WTC11 (cell line): Measurements from ENCODE around the gene GPX3. TPM values are rescaled to one million over a fixed set of nuclear protein-coding genes. Genes with fewer than 3 reads are reported as not detected.

Experiments used
- ATAC-seq: fragments of 200-7000 bp; cut with Tn5 transposase; 2 replicates; pipeline ENCODE4 v1.10.0; 2021; ENCODE audit warnings: mild to moderate bottlenecking, moderate library complexity
- CTCF ChIA-PET: fragments of 300-600 bp; sonication (Branson Sonifier 250); formaldehyde crosslinking; loops from one replicate; lab custom pipeline; 2021; ENCODE audit warnings: antibody characterized with exemption; lab: Charles Lee
- POLR2A ChIA-PET: fragments of 350-600 bp; sonication (Branson Sonifier 250); formaldehyde crosslinking; loops from one replicate; lab custom pipeline; 2021; ENCODE audit warnings: antibody characterized with exemption; lab: Charles Lee
- DNase-seq: peaks from one replicate; pipeline ENCODE4 v3.0.0; 2021; ENCODE audit warnings: low spot score
- H3K27ac Mint-ChIP-seq: 2 replicates; pipeline ENCODE4 v1.8.0; 2021; ENCODE audit warnings: mixed read lengths
- H3K27me3 Mint-ChIP-seq: 2 replicates; pipeline ENCODE4 v1.8.0; 2021; ENCODE audit warnings: low read depth, mild to moderate bottlenecking, moderate library complexity, mixed read lengths
- H3K36me3 Mint-ChIP-seq: 2 replicates; pipeline ENCODE4 v1.8.0; 2021; ENCODE audit warnings: mixed read lengths
- H3K4me1 Mint-ChIP-seq: 2 replicates; pipeline ENCODE4 v1.8.0; 2022; ENCODE audit warnings: mixed read lengths
- H3K4me3 Mint-ChIP-seq: 2 replicates; pipeline ENCODE4 v1.8.0; 2021; ENCODE audit warnings: mild to moderate bottlenecking, moderate library complexity, mixed read lengths
- H3K9me3 Mint-ChIP-seq: 2 replicates; pipeline ENCODE4 v1.8.0; 2021; ENCODE audit warnings: mixed read lengths
- CREB1 ChIP-seq: sonication (generic); formaldehyde crosslinking; IDR thresholded peaks from 2 replicates; pipeline ENCODE4 v1.8.0; 2023; ENCODE audit warnings: mild to moderate bottlenecking, missing genetic modification reagents
- ESRRA ChIP-seq: sonication (generic); formaldehyde crosslinking; IDR thresholded peaks from 2 replicates; pipeline ENCODE4 v1.8.1; 2022; ENCODE audit warnings: mild to moderate bottlenecking, missing genetic modification reagents, borderline replicate concordance
- GABPB1 ChIP-seq: sonication (generic); formaldehyde crosslinking; IDR thresholded peaks from 2 replicates; pipeline ENCODE4 v1.8.1; 2023; ENCODE audit warnings: mild to moderate bottlenecking, missing genetic modification reagents
- JUN ChIP-seq: sonication (generic); formaldehyde crosslinking; IDR thresholded peaks from 2 replicates; pipeline ENCODE4 v1.8.0; 2023; ENCODE audit warnings: mild to moderate bottlenecking, missing genetic modification reagents
- NFATC4 ChIP-seq: fragments of 250-450 bp; sonication (Bioruptor Pico); IDR thresholded peaks from 2 replicates; pipeline ENCODE4 v1.9.0; 2021; ENCODE audit warnings: mild to moderate bottlenecking
- NFE2L1 ChIP-seq: sonication (generic); formaldehyde crosslinking; IDR thresholded peaks from 2 replicates; pipeline ENCODE4 v1.8.1; 2023; ENCODE audit warnings: missing genetic modification reagents
- NR1H2 ChIP-seq: sonication (generic); formaldehyde crosslinking; IDR thresholded peaks from 2 replicates; pipeline ENCODE4 v1.9.0; 2021; ENCODE audit warnings: mild to moderate bottlenecking, moderate library complexity, missing genetic modification reagents
- PRRX2 ChIP-seq: fragments of 250-450 bp; sonication (Bioruptor Pico); IDR thresholded peaks from 2 replicates; pipeline ENCODE4 v1.8.0; 2021; ENCODE audit warnings: mild to moderate bottlenecking
- SMAD4 ChIP-seq: sonication (generic); formaldehyde crosslinking; IDR thresholded peaks from 2 replicates; pipeline ENCODE4 v1.8.0; 2022; ENCODE audit warnings: mild to moderate bottlenecking, missing genetic modification reagents
- ZNF263 ChIP-seq: sonication (generic); formaldehyde crosslinking; IDR thresholded peaks from 2 replicates; pipeline ENCODE4 v1.8.1; 2022; ENCODE audit warnings: low read depth, mild to moderate bottlenecking, moderate library complexity, missing genetic modification reagents
- ZNF671 ChIP-seq: fragments of 250-450 bp; sonication (Bioruptor Pico); IDR thresholded peaks from 2 replicates; pipeline ENCODE4 v1.8.0; 2021; ENCODE audit warnings: mild to moderate bottlenecking
- total RNA-seq: library from RNA; stranded (reverse); gene quantifications from 3 replicates; pipeline ENCODE4 v1.2.3, GENCODE V29; 2021
- TF ChIP-seq, protein P1 (sequence below): fragments of 250-450 bp; sonication (Bioruptor Pico); IDR thresholded peaks from 2 replicates; pipeline ENCODE4 v1.9.0; 2021; ENCODE audit warnings: moderate library complexity, mild to moderate bottlenecking, inconsistent platforms, borderline replicate concordance
- TF ChIP-seq, protein P2 (sequence below): sonication (generic); formaldehyde crosslinking; IDR thresholded peaks from 2 replicates; pipeline ENCODE4 v1.8.0; 2022; ENCODE audit warnings: mild to moderate bottlenecking, missing genetic modification reagents
- TF ChIP-seq, protein P3 (sequence below): sonication (generic); formaldehyde crosslinking; IDR thresholded peaks from 2 replicates; pipeline ENCODE4 v1.8.1; 2023; ENCODE audit warnings: mild to moderate bottlenecking, moderate library complexity, missing genetic modification reagents
- TF ChIP-seq, protein P4 (sequence below): sonication (generic); formaldehyde crosslinking; IDR thresholded peaks from 2 replicates; pipeline ENCODE4 v1.8.1; 2023; ENCODE audit warnings: mild to moderate bottlenecking, missing genetic modification reagents, moderate library complexity
- TF ChIP-seq, protein P5 (sequence below): fragments of 250-450 bp; sonication (Bioruptor Pico); IDR thresholded peaks from 2 replicates; pipeline ENCODE4 v1.9.0; 2021; ENCODE audit warnings: mild to moderate bottlenecking, borderline replicate concordance

The GPX3 gene
- total RNA-seq, 1 experiment from 2014 or later: 24.5 TPM

DNA sequence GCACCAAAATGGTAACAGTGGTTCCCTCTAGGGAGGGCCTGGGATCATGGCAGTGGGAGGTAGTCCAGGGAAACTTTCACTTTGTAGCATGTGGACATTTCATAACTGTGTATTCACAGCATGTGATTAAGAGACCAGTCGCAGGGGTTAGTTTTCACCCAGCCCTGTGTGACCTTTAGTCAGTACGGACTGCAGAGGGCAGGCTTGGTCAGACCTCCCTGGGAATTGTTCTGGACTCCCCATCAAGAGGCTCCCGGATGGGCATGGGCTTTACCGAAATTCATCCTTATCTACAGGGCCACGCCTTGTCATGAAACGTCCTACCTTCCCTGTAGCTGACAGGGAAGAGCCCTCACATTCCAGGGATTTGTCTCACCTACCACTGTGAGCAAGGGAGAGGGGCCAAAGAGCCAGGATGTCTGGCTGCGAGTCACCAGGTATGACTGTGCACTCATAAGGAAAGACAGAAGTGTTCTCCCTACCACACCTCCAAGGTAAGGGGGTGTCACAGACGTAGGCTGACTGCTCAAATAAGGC is 19.9 kb downstream of the GPX3 start:
- no peak for DNase-seq
- no peak for ATAC-seq
- no peaks in the 10 kb centered on the region for H3K27me3 Mint-ChIP-seq
- H3K4me1 Mint-ChIP-seq: peaks cover 4% of the 10 kb centered on the region; the same call in 1 of the 2 replicates
- ChIA-PET CTCF (interaction anchor here (1.1 to 2.5 kb wide), 3 partner anchors 8 to 70 kb away, joined by 3 to 16 read pairs (median 7); no protein-coding TSS in a partner anchor), POLR2A (no interaction called here)
- H3K36me3 Mint-ChIP-seq: peaks cover 41% of the 10 kb centered on the region
- no peaks in the 10 kb centered on the region for H3K9me3 Mint-ChIP-seq
- TF ChIP-seq, protein P1, sequence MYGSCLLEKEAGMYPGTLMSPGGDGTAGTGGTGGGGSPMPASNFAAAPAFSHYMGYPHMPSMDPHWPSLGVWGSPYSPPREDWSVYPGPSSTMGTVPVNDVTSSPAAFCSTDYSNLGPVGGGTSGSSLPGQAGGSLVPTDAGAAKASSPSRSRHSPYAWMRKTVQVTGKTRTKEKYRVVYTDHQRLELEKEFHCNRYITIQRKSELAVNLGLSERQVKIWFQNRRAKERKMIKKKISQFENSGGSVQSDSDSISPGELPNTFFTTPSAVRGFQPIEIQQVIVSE (CRISPR knock-in tag): no peak
- no peak for TF ChIP-seq ESRRA (CRISPR knock-in tag)
- no peak for TF ChIP-seq GABPB1 (CRISPR knock-in tag)
- no peak for TF ChIP-seq PRRX2 (CRISPR knock-in tag)
- no peak for TF ChIP-seq SMAD4 (CRISPR knock-in tag)
- TF ChIP-seq, protein P2, sequence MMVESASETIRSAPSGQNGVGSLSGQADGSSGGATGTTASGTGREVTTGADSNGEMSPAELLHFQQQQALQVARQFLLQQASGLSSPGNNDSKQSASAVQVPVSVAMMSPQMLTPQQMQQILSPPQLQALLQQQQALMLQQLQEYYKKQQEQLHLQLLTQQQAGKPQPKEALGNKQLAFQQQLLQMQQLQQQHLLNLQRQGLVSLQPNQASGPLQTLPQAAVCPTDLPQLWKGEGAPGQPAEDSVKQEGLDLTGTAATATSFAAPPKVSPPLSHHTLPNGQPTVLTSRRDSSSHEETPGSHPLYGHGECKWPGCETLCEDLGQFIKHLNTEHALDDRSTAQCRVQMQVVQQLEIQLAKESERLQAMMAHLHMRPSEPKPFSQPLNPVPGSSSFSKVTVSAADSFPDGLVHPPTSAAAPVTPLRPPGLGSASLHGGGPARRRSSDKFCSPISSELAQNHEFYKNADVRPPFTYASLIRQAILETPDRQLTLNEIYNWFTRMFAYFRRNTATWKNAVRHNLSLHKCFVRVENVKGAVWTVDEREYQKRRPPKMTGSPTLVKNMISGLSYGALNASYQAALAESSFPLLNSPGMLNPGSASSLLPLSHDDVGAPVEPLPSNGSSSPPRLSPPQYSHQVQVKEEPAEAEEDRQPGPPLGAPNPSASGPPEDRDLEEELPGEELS (CRISPR knock-in tag): no peak
- no peak for TF ChIP-seq JUN (CRISPR knock-in tag)
- TF ChIP-seq, protein P3, sequence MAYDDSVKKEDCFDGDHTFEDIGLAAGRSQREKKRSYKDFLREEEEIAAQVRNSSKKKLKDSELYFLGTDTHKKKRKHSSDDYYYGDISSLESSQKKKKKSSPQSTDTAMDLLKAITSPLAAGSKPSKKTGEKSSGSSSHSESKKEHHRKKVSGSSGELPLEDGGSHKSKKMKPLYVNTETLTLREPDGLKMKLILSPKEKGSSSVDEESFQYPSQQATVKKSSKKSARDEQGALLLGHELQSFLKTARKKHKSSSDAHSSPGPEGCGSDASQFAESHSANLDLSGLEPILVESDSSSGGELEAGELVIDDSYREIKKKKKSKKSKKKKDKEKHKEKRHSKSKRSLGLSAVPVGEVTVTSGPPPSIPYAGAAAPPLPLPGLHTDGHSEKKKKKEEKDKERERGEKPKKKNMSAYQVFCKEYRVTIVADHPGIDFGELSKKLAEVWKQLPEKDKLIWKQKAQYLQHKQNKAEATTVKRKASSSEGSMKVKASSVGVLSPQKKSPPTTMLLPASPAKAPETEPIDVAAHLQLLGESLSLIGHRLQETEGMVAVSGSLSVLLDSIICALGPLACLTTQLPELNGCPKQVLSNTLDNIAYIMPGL (CRISPR knock-in tag): no peak
- no peak for TF ChIP-seq NFE2L1 (CRISPR knock-in tag)
- no peak for TF ChIP-seq NFATC4 (CRISPR knock-in tag)
- no peak for TF ChIP-seq ZNF263 (CRISPR knock-in tag)
- no peak for TF ChIP-seq ZNF671 (CRISPR knock-in tag)
- TF ChIP-seq, protein P4, sequence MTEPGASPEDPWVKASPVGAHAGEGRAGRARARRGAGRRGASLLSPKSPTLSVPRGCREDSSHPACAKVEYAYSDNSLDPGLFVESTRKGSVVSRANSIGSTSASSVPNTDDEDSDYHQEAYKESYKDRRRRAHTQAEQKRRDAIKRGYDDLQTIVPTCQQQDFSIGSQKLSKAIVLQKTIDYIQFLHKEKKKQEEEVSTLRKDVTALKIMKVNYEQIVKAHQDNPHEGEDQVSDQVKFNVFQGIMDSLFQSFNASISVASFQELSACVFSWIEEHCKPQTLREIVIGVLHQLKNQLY (CRISPR knock-in tag): no peak
- TF ChIP-seq CREB1 (CRISPR knock-in tag): no peak
- no peak for TF ChIP-seq NR1H2 (CRISPR knock-in tag)
- TF ChIP-seq, protein P5, sequence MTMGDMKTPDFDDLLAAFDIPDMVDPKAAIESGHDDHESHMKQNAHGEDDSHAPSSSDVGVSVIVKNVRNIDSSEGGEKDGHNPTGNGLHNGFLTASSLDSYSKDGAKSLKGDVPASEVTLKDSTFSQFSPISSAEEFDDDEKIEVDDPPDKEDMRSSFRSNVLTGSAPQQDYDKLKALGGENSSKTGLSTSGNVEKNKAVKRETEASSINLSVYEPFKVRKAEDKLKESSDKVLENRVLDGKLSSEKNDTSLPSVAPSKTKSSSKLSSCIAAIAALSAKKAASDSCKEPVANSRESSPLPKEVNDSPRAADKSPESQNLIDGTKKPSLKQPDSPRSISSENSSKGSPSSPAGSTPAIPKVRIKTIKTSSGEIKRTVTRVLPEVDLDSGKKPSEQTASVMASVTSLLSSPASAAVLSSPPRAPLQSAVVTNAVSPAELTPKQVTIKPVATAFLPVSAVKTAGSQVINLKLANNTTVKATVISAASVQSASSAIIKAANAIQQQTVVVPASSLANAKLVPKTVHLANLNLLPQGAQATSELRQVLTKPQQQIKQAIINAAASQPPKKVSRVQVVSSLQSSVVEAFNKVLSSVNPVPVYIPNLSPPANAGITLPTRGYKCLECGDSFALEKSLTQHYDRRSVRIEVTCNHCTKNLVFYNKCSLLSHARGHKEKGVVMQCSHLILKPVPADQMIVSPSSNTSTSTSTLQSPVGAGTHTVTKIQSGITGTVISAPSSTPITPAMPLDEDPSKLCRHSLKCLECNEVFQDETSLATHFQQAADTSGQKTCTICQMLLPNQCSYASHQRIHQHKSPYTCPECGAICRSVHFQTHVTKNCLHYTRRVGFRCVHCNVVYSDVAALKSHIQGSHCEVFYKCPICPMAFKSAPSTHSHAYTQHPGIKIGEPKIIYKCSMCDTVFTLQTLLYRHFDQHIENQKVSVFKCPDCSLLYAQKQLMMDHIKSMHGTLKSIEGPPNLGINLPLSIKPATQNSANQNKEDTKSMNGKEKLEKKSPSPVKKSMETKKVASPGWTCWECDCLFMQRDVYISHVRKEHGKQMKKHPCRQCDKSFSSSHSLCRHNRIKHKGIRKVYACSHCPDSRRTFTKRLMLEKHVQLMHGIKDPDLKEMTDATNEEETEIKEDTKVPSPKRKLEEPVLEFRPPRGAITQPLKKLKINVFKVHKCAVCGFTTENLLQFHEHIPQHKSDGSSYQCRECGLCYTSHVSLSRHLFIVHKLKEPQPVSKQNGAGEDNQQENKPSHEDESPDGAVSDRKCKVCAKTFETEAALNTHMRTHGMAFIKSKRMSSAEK (CRISPR knock-in tag): no peak
- H3K4me3 Mint-ChIP-seq: no peak overlapping the region
- no peak overlapping the region for H3K27ac Mint-ChIP-seq
